H9 (cell line): ENCODE measurements around the gene FFAR4. TPM values are rescaled to one million over a fixed set of nuclear protein-coding genes. Genes with fewer than 3 reads are reported as not detected.

ENCODE experiments used
- DNase-seq: peaks from one replicate; pipeline ENCODE4 v3.0.0-alpha.2; 2017
- H2AFZ ChIP-seq: one replicate; pipeline ENCODE4 v1.6.1; 2013; ENCODE audit warnings: mild to moderate bottlenecking, low read length, control low read depth, moderate library complexity
- H2AK5ac ChIP-seq: 2 replicates; pipeline ENCODE4 v1.6.1; 2013; ENCODE audit warnings: low read length, control low read depth, mixed read lengths; ENCODE audit not compliant: insufficient read length
- H2BK120ac ChIP-seq: one replicate; pipeline ENCODE4 v1.6.1; 2013; ENCODE audit warnings: low read depth, mild to moderate bottlenecking, low read length, control low read depth, inconsistent platforms; ENCODE audit not compliant: poor library complexity, severe bottlenecking
- H2BK12ac ChIP-seq: 2 replicates; pipeline ENCODE4 v1.6.1; 2013; ENCODE audit warnings: low read length, control low read depth, mixed read lengths, low read depth; ENCODE audit not compliant: insufficient read length
- H2BK15ac ChIP-seq: 2 replicates; pipeline ENCODE4 v1.6.1; 2013; ENCODE audit warnings: low read depth, low read length, control low read depth
- H2BK20ac ChIP-seq: one replicate; pipeline ENCODE4 v1.6.1; 2013; ENCODE audit warnings: low read depth, mild to moderate bottlenecking, low read length, control low read depth, inconsistent platforms; ENCODE audit not compliant: poor library complexity, severe bottlenecking
- H2BK5ac ChIP-seq: 2 replicates; pipeline ENCODE4 v1.6.1; 2013; ENCODE audit warnings: low read length, control low read depth, mixed read lengths; ENCODE audit not compliant: insufficient read length
- H3K14ac ChIP-seq: 2 replicates; pipeline ENCODE4 v1.6.1; 2013; ENCODE audit warnings: low read length, control low read depth; ENCODE audit not compliant: insufficient read depth
- H3K18ac ChIP-seq: 2 replicates; pipeline ENCODE4 v1.6.1; 2013; ENCODE audit warnings: low read depth, mild to moderate bottlenecking, mixed read lengths, low read length, control low read depth; ENCODE audit not compliant: insufficient read length
- H3K23ac ChIP-seq: 2 replicates; pipeline ENCODE4 v1.6.1; 2013; ENCODE audit warnings: low read length, control low read depth, mixed read lengths, low read depth; ENCODE audit not compliant: insufficient read length
- H3K23me2 ChIP-seq: 2 replicates; pipeline ENCODE4 v1.6.1; 2013; ENCODE audit warnings: low read depth, mild to moderate bottlenecking, mixed read lengths, low read length, control low read depth; ENCODE audit not compliant: insufficient read length, poor library complexity, severe bottlenecking
- H3K27ac ChIP-seq: 2 replicates; pipeline ENCODE4 v1.5.1; 2013; ENCODE audit warnings: low read length, control low read depth, mixed read lengths, low read depth; ENCODE audit not compliant: insufficient read length
- H3K27me3 ChIP-seq: 2 replicates; pipeline ENCODE4 v1.6.1; 2013; ENCODE audit warnings: low read length, control low read depth, inconsistent platforms; ENCODE audit not compliant: insufficient read depth
- H3K4ac ChIP-seq: 2 replicates; pipeline ENCODE4 v1.6.1; 2013; ENCODE audit warnings: low read depth, mild to moderate bottlenecking, control low read depth, inconsistent platforms, low read length, moderate library complexity
- H3K4me1 ChIP-seq: 2 replicates; pipeline ENCODE4 v1.6.1; 2013; ENCODE audit warnings: low read length, control low read depth, inconsistent platforms; ENCODE audit not compliant: insufficient read depth
- H3K4me2 ChIP-seq: 2 replicates; pipeline ENCODE4 v1.6.1; 2013; ENCODE audit warnings: low read length, control low read depth, mixed read lengths; ENCODE audit not compliant: insufficient read length, insufficient read depth
- H3K56ac ChIP-seq: 2 replicates; pipeline ENCODE4 v1.6.1; 2013; ENCODE audit warnings: low read depth, mild to moderate bottlenecking, mixed read lengths, low read length, control low read depth; ENCODE audit not compliant: insufficient read length
- H3K79me1 ChIP-seq: 2 replicates; pipeline ENCODE4 v1.6.1; 2013; ENCODE audit warnings: low read depth, mild to moderate bottlenecking, moderate library complexity, low read length, control low read depth, inconsistent platforms; ENCODE audit not compliant: insufficient read depth, poor library complexity, severe bottlenecking
- H3K79me2 ChIP-seq: 2 replicates; pipeline ENCODE4 v1.6.1; 2013; ENCODE audit warnings: low read length, control low read depth, inconsistent platforms; ENCODE audit not compliant: insufficient read depth
- H3K9ac ChIP-seq: 2 replicates; pipeline ENCODE4 v1.6.1; 2013; ENCODE audit warnings: low read length, control low read depth, mixed read lengths; ENCODE audit not compliant: insufficient read length; ENCODE audit errors: extremely low read depth
- H3K9me3 ChIP-seq: one replicate; pipeline ENCODE4 v1.6.1; 2013; ENCODE audit warnings: low read depth, low read length, inconsistent platforms; ENCODE audit not compliant: control insufficient read depth
- H3T11ph ChIP-seq: one replicate; pipeline ENCODE4 v1.6.1; 2013; ENCODE audit warnings: mild to moderate bottlenecking, low read length, control low read depth, inconsistent platforms
- H4K20me1 ChIP-seq: one replicate; pipeline ENCODE4 v1.6.1; 2013; ENCODE audit not compliant: control insufficient read depth, insufficient read length, insufficient read depth
- H4K5ac ChIP-seq: 2 replicates; pipeline ENCODE4 v1.6.1; 2013; ENCODE audit warnings: low read depth, mild to moderate bottlenecking, mixed read lengths, low read length, control low read depth; ENCODE audit not compliant: insufficient read length
- H4K8ac ChIP-seq: replicated peaks from 2 replicates; pipeline ENCODE4 v1.6.1; 2013; ENCODE audit warnings: low read length, control low read depth, mixed read lengths, low read depth; ENCODE audit not compliant: insufficient read length
- H4K91ac ChIP-seq: 2 replicates; pipeline ENCODE4 v1.6.1; 2013; ENCODE audit warnings: low read depth, mild to moderate bottlenecking, moderate library complexity, mixed read lengths, low read length, control low read depth; ENCODE audit not compliant: insufficient read length
- H3K27ac Mint-ChIP-seq, 3 experiments: 2 replicates in 2 of 3; 3 replicates in 1 of 3; pipeline ENCODE4 v1.8.0; 2020 to 2021; ENCODE audit warnings: mixed read lengths in 3 of 3, mild to moderate bottlenecking in 1 of 3, moderate library complexity in 1 of 3
- H3K27me3 Mint-ChIP-seq: 2 replicates; pipeline ENCODE4 v1.8.0; 2021; ENCODE audit warnings: low read depth, mild to moderate bottlenecking, moderate library complexity, mixed read lengths
- H3K36me3 Mint-ChIP-seq, 3 experiments: 2 replicates in 2 of 3; 3 replicates in 1 of 3; pipeline ENCODE4 v1.8.0; 2020 to 2021; ENCODE audit warnings: low read depth in 3 of 3, mixed read lengths in 3 of 3; ENCODE audit not compliant: insufficient read depth in 1 of 3
- H3K4me1 Mint-ChIP-seq, 2 experiments: 2 replicates each; pipeline ENCODE4 v1.8.0; 2020; ENCODE audit warnings: mixed read lengths in 2 of 2
- H3K4me3 Mint-ChIP-seq, 2 experiments: 2 replicates in 1 of 2; 3 replicates in 1 of 2; pipeline ENCODE4 v1.8.0; 2020 to 2021; ENCODE audit warnings: mild to moderate bottlenecking in 2 of 2, mixed read lengths in 2 of 2, moderate library complexity in 1 of 2
- H3K9me3 Mint-ChIP-seq, 2 experiments: 2 replicates in 1 of 2; 3 replicates in 1 of 2; pipeline ENCODE4 v1.8.0; 2020; ENCODE audit warnings: mild to moderate bottlenecking in 2 of 2, mixed read lengths in 2 of 2, moderate library complexity in 1 of 2
- CTCF ChIP-seq: fragments of 200-600 bp; sonication (generic); conservative IDR thresholded peaks from 3 replicates; pipeline ENCODE4 v1.8.0; 2021; ENCODE audit warnings: antibody characterized with exemption, mild to moderate bottlenecking
- WGBS: extraction: QIAGEN DNeasy Blood & Tissue Kit; methylation state at CpG from one replicate; pipeline ENCODE4 v1.1.7; 2013; ENCODE audit warnings: missing lambda C conversion rate, low lambda C conversion rate, mixed read lengths; ENCODE audit not compliant: insufficient read length; ENCODE audit errors: extremely low coverage; 5-methylcytosine and 5-hydroxymethylcytosine counted together
- total RNA-seq: library from RNA; stranded (reverse); gene quantifications from 2 replicates; pipeline ENCODE4 v1.2.1, GENCODE V29; 2021

FFAR4 gene
- total RNA-seq, 1 experiment from 2014 or later = not detected

DNA sequence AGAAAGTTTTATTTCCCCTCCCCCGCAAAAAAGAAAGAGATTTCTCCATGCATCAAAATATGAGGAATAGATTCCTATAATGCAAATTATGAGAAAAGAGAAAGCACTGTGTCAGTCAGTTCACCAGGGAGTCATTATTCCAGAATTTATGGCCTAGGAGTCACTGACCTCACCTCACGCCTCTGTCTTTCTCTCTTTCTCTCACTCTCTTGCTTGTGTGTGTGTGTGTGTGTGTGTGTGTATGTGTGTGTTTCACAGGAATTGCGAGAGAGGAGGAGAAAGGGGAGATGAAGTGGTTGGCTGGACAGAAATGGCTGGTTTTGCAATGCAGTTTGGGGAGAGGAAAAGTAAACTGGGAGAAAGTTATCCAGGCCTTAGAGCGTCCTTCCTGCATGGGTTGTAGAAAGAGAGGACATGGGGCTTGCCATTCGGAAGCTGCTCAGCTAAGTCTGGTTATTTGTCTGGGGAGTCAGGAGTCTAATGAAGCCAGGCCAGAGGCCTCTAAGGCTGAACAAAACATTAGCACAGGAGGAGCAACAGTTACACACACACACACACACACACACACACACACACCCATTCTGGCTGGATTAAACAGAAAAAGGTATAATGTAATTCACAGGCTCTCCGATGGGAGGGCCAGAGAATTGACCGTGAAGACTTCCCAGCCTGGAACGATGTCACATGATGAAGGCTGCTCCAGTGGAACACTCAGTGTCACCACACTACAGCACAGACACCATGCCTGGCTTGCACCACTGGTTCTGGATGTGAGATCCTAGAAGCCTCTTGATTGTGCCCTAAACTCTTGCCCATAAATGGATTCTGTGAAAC is 12.8 kb upstream of the FFAR4 start:
- no peak overlapping the region for H2AK5ac ChIP-seq
- no peak overlapping the region for H2AFZ ChIP-seq
- H3K14ac ChIP-seq = no peak overlapping the region
- no peak overlapping the region for H2BK20ac ChIP-seq
- H3K9ac ChIP-seq = no peak overlapping the region
- no peak overlapping the region for H3T11ph ChIP-seq
- H3K23ac ChIP-seq = no peak overlapping the region
- H3K18ac ChIP-seq = no peak overlapping the region
- H3K9me3 Mint-ChIP-seq = no peaks in the 10 kb centered on the region; a peak in 1 of 5 replicates
- H4K8ac ChIP-seq = no peak overlapping the region
- H3K4ac ChIP-seq = no peak overlapping the region
- no peak overlapping the region for H2BK15ac ChIP-seq
- no peak overlapping the region for H3K56ac ChIP-seq
- H3K23me2 ChIP-seq = no peaks in the 10 kb centered on the region
- H3K27me3 Mint-ChIP-seq = peaks cover 8% of the 10 kb centered on the region
- H3K9me3 ChIP-seq = no peaks in the 10 kb centered on the region
- no peak overlapping the region for H3K27ac Mint-ChIP-seq
- H3K27ac ChIP-seq = no peak overlapping the region
- no peaks in the 10 kb centered on the region for H3K79me2 ChIP-seq
- H3K27me3 ChIP-seq = no peaks in the 10 kb centered on the region
- H3K79me1 ChIP-seq = no peaks in the 10 kb centered on the region
- H4K5ac ChIP-seq = no peak overlapping the region
- no peak for DNase-seq
- H3K4me2 ChIP-seq = no peak overlapping the region
- H4K91ac ChIP-seq = no peak overlapping the region
- H4K20me1 ChIP-seq = no peaks in the 10 kb centered on the region
- TF ChIP-seq CTCF = no peak
- no peak overlapping the region for H2BK120ac ChIP-seq
- no peaks in the 10 kb centered on the region for H3K36me3 Mint-ChIP-seq
- no peak overlapping the region for H2BK12ac ChIP-seq
- no peak overlapping the region for H3K4me3 Mint-ChIP-seq
- WGBS = no CpG with 5 or more reads among the region's 8 CpGs
- H3K4me1 ChIP-seq = no peaks in the 10 kb centered on the region; the same call in 1 of the 2 replicates
- peaks cover 7 to 8% of the 10 kb centered on the region in 2 experiments for H3K4me1 Mint-ChIP-seq
- H2BK5ac ChIP-seq = no peak overlapping the region
